ENCODE data around the gene ERICH2.

ERICH2 gene

DNA sequence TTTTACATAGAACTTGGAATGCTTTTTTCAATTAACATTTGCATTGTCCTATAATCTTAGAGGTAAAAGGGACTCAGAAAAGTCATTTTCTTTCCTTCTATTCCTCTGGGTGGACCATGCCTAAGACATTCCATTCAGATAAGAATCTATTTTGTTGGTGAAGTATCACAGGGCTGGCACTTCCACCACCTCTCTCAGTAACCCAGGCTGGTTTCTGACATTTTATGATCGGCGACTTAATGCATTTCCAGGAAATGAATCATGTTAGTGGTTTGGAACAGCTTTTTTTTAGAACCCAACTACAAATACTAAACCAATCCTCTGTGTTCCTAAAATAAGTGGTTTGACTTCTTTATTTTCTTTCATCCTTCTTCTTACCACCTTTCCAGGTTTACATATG lies 73.5 kb downstream of the ERICH2 start:
- TF ChIP-seq, protein P1, sequence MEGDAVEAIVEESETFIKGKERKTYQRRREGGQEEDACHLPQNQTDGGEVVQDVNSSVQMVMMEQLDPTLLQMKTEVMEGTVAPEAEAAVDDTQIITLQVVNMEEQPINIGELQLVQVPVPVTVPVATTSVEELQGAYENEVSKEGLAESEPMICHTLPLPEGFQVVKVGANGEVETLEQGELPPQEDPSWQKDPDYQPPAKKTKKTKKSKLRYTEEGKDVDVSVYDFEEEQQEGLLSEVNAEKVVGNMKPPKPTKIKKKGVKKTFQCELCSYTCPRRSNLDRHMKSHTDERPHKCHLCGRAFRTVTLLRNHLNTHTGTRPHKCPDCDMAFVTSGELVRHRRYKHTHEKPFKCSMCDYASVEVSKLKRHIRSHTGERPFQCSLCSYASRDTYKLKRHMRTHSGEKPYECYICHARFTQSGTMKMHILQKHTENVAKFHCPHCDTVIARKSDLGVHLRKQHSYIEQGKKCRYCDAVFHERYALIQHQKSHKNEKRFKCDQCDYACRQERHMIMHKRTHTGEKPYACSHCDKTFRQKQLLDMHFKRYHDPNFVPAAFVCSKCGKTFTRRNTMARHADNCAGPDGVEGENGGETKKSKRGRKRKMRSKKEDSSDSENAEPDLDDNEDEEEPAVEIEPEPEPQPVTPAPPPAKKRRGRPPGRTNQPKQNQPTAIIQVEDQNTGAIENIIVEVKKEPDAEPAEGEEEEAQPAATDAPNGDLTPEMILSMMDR (IDR thresholded peaks at IDR 0.05), result no peak

DNA sequence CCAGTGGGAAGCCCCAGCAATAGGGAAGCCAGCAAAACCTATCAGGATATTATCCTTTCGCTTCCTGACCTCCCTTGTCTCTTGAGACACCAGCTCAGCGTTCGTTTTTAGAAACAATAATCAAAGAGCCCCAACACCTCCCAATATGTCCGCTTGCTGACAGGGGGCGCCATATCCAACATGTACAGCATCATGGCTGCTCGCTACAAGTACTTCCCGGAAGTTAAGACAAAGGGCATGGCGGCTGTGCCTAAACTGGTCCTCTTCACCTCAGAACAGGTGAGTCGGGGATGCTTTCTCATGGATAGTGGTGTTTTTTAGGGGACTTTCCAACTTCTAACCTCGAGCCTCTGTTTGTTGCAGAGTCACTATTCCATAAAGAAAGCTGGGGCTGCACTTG lies 75.2 kb downstream of the ERICH2 start:
- TF ChIP-seq, protein P1 (IDR thresholded peaks at IDR 0.05), result no peak

DNA sequence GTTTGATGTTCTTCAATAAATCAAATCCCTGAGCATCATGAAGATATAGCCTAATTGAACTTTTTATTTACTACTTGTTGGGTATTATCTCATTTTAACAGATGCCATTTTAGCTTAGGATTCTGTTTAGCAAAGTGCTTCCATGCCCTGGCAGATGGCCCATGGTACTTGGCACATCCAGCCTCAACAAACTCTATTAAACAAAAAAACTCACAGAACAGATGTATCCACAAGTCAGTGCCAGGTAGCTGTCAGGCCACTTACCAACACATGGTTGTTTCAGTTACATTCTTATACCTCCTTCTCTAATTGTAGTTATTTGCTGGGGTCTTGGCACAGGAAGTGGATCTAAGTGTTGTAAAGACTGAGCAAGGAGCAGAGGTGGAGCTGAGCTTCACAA lies 76.1 kb downstream of the ERICH2 start:
- TF ChIP-seq, protein P1 (IDR thresholded peaks at IDR 0.05), result no peak

DNA sequence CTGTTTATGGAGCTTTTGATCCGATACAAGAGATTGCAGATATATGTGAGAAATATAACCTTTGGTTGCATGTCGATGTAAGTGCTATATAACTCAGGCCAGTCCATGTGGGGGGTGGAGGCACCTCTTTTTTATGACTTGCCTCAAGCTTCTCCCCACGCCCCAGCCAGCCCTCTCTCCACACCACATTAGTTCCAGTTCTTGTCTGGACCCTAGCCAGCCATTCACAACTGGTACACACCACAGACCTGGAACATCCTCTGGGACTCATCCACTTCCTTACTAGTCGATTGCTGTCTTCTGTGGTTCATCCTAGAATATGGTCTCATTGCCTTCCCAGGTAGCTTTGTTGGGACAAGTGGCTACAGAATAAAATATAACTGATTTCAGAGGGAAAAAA lies 77.5 kb downstream of the ERICH2 start:
- TF ChIP-seq, protein P1 (IDR thresholded peaks at IDR 0.05), result no peak

All from LNCAP (cell line).